Measurements from ENCODE around the gene KLHL15.

DNA sequence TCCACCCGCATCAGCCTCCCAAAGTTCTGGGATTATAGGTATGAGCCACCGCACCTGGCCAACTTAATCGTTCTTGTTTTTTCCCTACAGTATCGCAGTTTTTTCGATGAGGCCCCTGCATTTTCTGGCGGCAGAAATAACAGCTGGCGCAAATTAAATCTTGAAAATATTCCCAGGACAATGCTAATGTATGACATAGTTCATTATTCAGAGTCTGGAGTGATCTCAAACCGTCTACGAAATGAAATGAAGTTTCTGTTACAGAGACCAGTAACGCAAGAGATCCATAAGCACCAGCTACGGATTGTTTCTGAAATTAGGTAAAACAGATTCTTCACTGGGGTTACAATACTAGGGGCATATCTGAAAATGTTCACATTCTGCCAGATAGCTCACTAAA, 91.9 kb downstream of the KLHL15 start:
- TF ChIP-seq, protein P1, sequence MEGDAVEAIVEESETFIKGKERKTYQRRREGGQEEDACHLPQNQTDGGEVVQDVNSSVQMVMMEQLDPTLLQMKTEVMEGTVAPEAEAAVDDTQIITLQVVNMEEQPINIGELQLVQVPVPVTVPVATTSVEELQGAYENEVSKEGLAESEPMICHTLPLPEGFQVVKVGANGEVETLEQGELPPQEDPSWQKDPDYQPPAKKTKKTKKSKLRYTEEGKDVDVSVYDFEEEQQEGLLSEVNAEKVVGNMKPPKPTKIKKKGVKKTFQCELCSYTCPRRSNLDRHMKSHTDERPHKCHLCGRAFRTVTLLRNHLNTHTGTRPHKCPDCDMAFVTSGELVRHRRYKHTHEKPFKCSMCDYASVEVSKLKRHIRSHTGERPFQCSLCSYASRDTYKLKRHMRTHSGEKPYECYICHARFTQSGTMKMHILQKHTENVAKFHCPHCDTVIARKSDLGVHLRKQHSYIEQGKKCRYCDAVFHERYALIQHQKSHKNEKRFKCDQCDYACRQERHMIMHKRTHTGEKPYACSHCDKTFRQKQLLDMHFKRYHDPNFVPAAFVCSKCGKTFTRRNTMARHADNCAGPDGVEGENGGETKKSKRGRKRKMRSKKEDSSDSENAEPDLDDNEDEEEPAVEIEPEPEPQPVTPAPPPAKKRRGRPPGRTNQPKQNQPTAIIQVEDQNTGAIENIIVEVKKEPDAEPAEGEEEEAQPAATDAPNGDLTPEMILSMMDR (IDR thresholded peaks at IDR 0.05), result no peak
- TF ChIP-seq POLR2A (IDR thresholded peaks at IDR 0.05), result no peak

Measured in vagina (tissue), 2 donors.